Nephron (organoid): Measurements from ENCODE around the gene DCUN1D4.

Experiments used
- H3K27ac Mint-ChIP-seq, 3 experiments: 2 replicates each; pipeline ENCODE4 v1.8.0; 2020; ENCODE audit warnings: mixed read lengths in 3 of 3, mild to moderate bottlenecking in 2 of 3, moderate library complexity in 1 of 3
- H3K27me3 Mint-ChIP-seq: 2 replicates; pipeline ENCODE4 v1.8.0; 2021; ENCODE audit warnings: low read depth, mild to moderate bottlenecking, moderate library complexity, mixed read lengths
- H3K36me3 Mint-ChIP-seq: 2 replicates; pipeline ENCODE4 v1.8.0; 2020; ENCODE audit warnings: low read depth, mixed read lengths
- H3K4me1 Mint-ChIP-seq: 2 replicates; pipeline ENCODE4 v1.8.0; 2020; ENCODE audit warnings: mixed read lengths
- H3K4me3 Mint-ChIP-seq, 3 experiments: 2 replicates each; pipeline ENCODE4 v1.8.0; 2020; ENCODE audit warnings: mild to moderate bottlenecking in 3 of 3, mixed read lengths in 3 of 3, moderate library complexity in 2 of 3
- H3K9me3 Mint-ChIP-seq: 2 replicates; pipeline ENCODE4 v1.8.0; 2020; ENCODE audit warnings: mixed read lengths
- CTCF ChIP-seq, 3 experiments: fragments of 200-600 bp; sonication (generic); IDR thresholded peaks; one replicate each; pipeline ENCODE4 v1.5.0; 2021; ENCODE audit warnings: antibody characterized with exemption in 3 of 3; ENCODE audit not compliant: unreplicated experiment in 3 of 3

DCUN1D4 gene

GRCh38 chr4:51963841-51964517 lies 121.0 kb downstream of the DCUN1D4 start:
- H3K27me3 Mint-ChIP-seq = peaks cover 4% of the 10 kb centered on the region
- H3K4me1 Mint-ChIP-seq = no peaks in the 10 kb centered on the region
- no peak overlapping the region for H3K4me3 Mint-ChIP-seq
- peak overlapping the region; percentile 10 to 81 (median 64) for H3K27ac Mint-ChIP-seq
- no peak for TF ChIP-seq CTCF (IDR thresholded peaks at IDR 0.05; ENCODE audit: unreplicated experiment in 3 of 3)
- H3K9me3 Mint-ChIP-seq = peaks cover 10% of the 10 kb centered on the region
- no peaks in the 10 kb centered on the region for H3K36me3 Mint-ChIP-seq

DNA sequence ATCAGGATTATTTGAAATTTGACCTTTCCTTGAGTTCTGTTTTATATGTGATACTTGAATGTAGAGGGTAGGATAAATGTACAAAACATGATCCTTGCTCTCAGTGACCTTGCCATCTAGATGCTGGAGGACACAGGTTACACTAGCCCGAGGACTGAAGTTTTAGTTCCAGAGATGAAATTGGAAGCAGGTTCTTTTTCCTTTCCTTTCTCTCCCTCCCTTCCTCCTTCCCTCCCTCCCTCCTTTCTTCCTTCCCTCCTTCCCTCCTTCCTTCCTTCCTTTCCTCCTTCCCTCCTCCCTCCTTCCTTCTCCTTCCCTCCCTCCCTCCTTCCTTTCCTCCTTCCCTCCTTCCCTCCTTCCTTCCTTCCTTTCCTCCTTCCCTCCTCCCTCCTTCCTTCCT lies 122.9 kb downstream of the DCUN1D4 start:
- H3K27ac Mint-ChIP-seq = no peak overlapping the region
- H3K4me3 Mint-ChIP-seq = no peak overlapping the region
- H3K9me3 Mint-ChIP-seq = peaks cover 13% of the 10 kb centered on the region
- H3K36me3 Mint-ChIP-seq = no peaks in the 10 kb centered on the region
- no peaks in the 10 kb centered on the region for H3K4me1 Mint-ChIP-seq
- TF ChIP-seq CTCF (IDR thresholded peaks at IDR 0.05; ENCODE audit: unreplicated experiment in 3 of 3) = no peak
- H3K27me3 Mint-ChIP-seq = peaks cover 4% of the 10 kb centered on the region
